Stimulated activated CD8-positive, alpha-beta memory T cell treated with anti-CD3 and anti-CD28 coated beads, Interleukin-7, amount 100 ng/mL, for 1 hour (primary cell): ENCODE results near the gene EBNA1BP2.
"Not testable (repeated sequence)": the region's sequence is repeated elsewhere in the genome, so short reads cannot be mapped to it uniquely, and the experiment has no call there.

Experiments used
- DNase-seq, 2 donors: peaks; one replicate each; pipeline ENCODE4 v3.0.0-alpha.2; 2020; ENCODE audit warnings: low read depth in 2 of 2

EBNA1BP2 gene

GRCh38 chr1:43119928-43120586 is 52.0 kb downstream of the EBNA1BP2 start:
- DNase-seq, result not testable (repeated sequence)
